ENCODE data around the gene METTL16.
"Not testable (repeated sequence)": the region's sequence is repeated elsewhere in the genome, so short reads cannot be mapped to it uniquely, and the experiment has no call there.

The METTL16 gene

GRCh38 chr17:2547176-2547575 lies 35.5 kb upstream of the METTL16 start:
- TF ChIP-seq, protein P1, sequence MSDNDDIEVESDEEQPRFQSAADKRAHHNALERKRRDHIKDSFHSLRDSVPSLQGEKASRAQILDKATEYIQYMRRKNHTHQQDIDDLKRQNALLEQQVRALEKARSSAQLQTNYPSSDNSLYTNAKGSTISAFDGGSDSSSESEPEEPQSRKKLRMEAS (IDR thresholded peaks at IDR 0.05; ENCODE audit: low read depth, low read length), result no peak
- TF ChIP-seq MYC (IDR thresholded peaks at IDR 0.05; ENCODE audit: low read depth, low read length) (no peak), CTCF (IDR thresholded peaks at IDR 0.05; ENCODE audit: low read depth, low read length) (no peak), POLR2A (IDR thresholded peaks at IDR 0.05; ENCODE audit: extremely low read depth, insufficient read length) (no peak)
- no peak overlapping the region for H3K4me3 ChIP-seq (ENCODE audit: low read depth, low read length)
- DNase-seq (ENCODE audit: low read depth), result no peak

DNA sequence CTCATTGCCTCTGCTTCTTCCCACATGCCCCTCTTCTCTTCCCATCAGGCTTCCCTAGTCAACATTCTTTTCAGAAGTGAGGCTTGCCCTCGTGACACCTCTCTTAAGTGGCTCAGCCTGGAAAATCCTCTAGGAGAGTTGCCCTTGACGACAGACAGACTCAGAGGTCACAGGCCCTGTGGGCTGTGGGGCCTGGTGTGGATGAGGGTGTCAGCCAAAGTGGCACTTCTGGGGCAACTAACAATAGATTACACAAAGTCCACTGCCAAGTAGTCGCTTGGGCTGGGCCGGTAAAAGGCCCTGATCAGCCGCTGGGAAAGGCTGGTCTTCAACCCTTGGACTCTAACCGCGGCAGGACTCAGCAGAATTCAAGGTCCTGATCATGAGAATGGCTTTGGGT lies 33.7 kb upstream of the METTL16 start:
- H3K4me3 ChIP-seq (ENCODE audit: low read depth, low read length), result no peak overlapping the region
- no peak for DNase-seq (ENCODE audit: low read depth)
- no peak for TF ChIP-seq CTCF (IDR thresholded peaks at IDR 0.05; ENCODE audit: low read depth, low read length)
- TF ChIP-seq, protein P1 (IDR thresholded peaks at IDR 0.05; ENCODE audit: low read depth, low read length), result no peak
- TF ChIP-seq POLR2A (IDR thresholded peaks at IDR 0.05; ENCODE audit: extremely low read depth, insufficient read length), result no peak
- TF ChIP-seq MYC (IDR thresholded peaks at IDR 0.05; ENCODE audit: low read depth, low read length), result no peak

GRCh38 chr17:2542456-2542855 lies 30.8 kb upstream of the METTL16 start:
- no peak for DNase-seq (ENCODE audit: low read depth)
- no peak overlapping the region for H3K4me3 ChIP-seq (ENCODE audit: low read depth, low read length)
- TF ChIP-seq MYC (IDR thresholded peaks at IDR 0.05; ENCODE audit: low read depth, low read length) (no peak), POLR2A (IDR thresholded peaks at IDR 0.05; ENCODE audit: extremely low read depth, insufficient read length) (no peak), CTCF (IDR thresholded peaks at IDR 0.05; ENCODE audit: low read depth, low read length) (no peak)
- TF ChIP-seq, protein P1 (IDR thresholded peaks at IDR 0.05; ENCODE audit: low read depth, low read length), result no peak

GRCh38 chr17:2542056-2542455 lies 30.4 kb upstream of the METTL16 start:
- DNase-seq (ENCODE audit: low read depth), result no peak
- TF ChIP-seq MYC (IDR thresholded peaks at IDR 0.05; ENCODE audit: low read depth, low read length) (no peak), POLR2A (IDR thresholded peaks at IDR 0.05; ENCODE audit: extremely low read depth, insufficient read length) (no peak), CTCF (IDR thresholded peaks at IDR 0.05; ENCODE audit: low read depth, low read length) (no peak)
- TF ChIP-seq, protein P1 (IDR thresholded peaks at IDR 0.05; ENCODE audit: low read depth, low read length), result no peak

DNA sequence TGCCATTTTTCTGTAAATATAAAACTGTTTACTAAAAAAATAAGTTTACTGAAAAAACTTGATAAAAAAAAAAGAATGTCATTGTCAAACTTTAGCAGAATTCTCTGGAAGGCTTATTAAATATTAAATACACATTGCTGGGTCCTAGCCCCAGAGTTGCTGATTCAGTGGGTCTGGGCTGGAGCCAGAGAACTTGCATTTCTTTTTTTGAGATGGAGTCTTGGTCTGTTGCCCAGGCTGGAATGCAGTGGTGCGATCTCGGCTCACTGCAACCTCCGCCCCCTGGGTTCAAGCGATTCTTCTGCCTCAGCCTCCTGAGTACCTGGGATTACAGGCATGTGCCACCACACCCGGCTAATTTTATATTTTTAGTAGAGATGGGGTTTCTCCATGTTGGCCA lies 25.9 kb upstream of the METTL16 start:
- not testable (repeated sequence) for H3K4me3 ChIP-seq (ENCODE audit: low read depth, low read length); DNase-seq (ENCODE audit: low read depth)

More at GRCh38 chr17:2542056-2542455, 30.4 kb upstream of the METTL16 start:
- no peak overlapping the region for H3K4me3 ChIP-seq (ENCODE audit: low read depth, low read length)

GRCh38 chr17:2532146-2532720 lies 20.5 kb upstream of the METTL16 start:
- DNase-seq (ENCODE audit: low read depth), result no peak
- TF ChIP-seq, protein P1 (IDR thresholded peaks at IDR 0.05; ENCODE audit: low read depth, low read length), result no peak
- TF ChIP-seq CTCF (IDR thresholded peaks at IDR 0.05; ENCODE audit: low read depth, low read length) (no peak), POLR2A (IDR thresholded peaks at IDR 0.05; ENCODE audit: extremely low read depth, insufficient read length) (no peak), MYC (IDR thresholded peaks at IDR 0.05; ENCODE audit: low read depth, low read length) (no peak)
- no peak overlapping the region for H3K4me3 ChIP-seq (ENCODE audit: low read depth, low read length)

GRCh38 chr17:2531243-2531954 lies 19.7 kb upstream of the METTL16 start:
- DNase-seq (ENCODE audit: low read depth), result peak; percentile 26
- not testable (repeated sequence) for H3K4me3 ChIP-seq (ENCODE audit: low read depth, low read length)

DNA sequence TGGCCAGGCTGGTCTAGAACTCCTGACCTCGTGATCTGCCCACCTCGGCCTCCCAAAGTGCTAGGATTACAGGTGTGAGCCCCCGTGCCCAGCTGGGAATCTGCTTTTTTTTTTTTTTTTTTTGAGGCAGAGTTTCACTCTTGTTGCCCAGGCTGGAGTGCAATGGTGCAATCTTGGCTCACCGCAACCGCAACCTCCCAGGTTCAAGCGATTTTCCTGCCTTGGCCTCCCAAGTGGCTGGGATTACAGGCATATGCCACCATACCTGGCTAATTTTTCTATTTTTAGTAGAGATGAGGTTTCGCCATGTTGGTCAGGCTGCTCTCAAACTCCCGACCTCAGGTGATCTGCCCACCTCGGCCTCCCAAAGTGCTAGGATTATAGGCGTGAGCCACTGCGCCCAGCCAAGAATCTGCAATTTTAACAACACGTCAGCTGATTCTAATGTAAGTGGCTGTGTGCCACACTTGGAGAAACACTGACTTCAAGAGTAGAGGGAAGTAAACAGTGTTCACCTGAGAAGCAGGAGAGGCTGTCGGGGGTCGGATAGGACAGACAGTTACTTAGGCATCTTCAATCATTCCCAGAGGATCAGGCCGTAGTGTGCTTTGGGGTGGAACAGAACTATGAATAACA lies 10.2 kb upstream of the METTL16 start:
- DNase-seq (ENCODE audit: low read depth); H3K4me3 ChIP-seq (ENCODE audit: low read depth, low read length): not testable (repeated sequence)

Data from NB4 (cell line).